ENCODE results near the gene UQCRH. TPM values are rescaled to one million over a fixed set of nuclear protein-coding genes. Genes with fewer than 3 reads are reported as not detected.

UQCRH gene
- total and polyA plus RNA-seq, 2 of the 4 experiments (the other 2 are of a cell fraction), result 347 to 736 TPM

- no peak overlapping the region for H2BK20ac ChIP-seq (ENCODE audit: low read depth, low read length)
- BruUV-seq (replicated peaks), result no TSS peak
- peaks cover 16 to 46% of the 10 kb centered on the region in 2 experiments for H3K79me1 ChIP-seq (ENCODE audit: low read depth in 1 of 2, low read length in 2 of 2)
- peak overlapping the region; percentile 83 for H3K4me2 ChIP-seq (ENCODE audit: low read depth, low read length)
- peaks cover 15% of the 10 kb centered on the region for H3K9me1 ChIP-seq (ENCODE audit: insufficient read depth, low read length)
- H2AFZ ChIP-seq (replicated peaks; ENCODE audit: low read length, poor library complexity), result peak overlapping the region; percentile 84
- intact Hi-C loops (cut with micrococcal nuclease) (no loop called here), in situ Hi-C loops (cut with MboI; ENCODE audit: low sequenced_read_pairs) (no loop called here), dilution Hi-C loops (cut with HindIII; ENCODE audit: low sequenced_read_pairs, unreplicated experiment) (no loop called here)
- ATAC-seq (ENCODE audit: low read depth) (peak; percentile 14), DNase-seq (no peak)
- H3K56ac ChIP-seq (ENCODE audit: extremely low read depth, insufficient read depth, low read length), result peak overlapping the region; percentile 77
- no peak overlapping the region for H2BK15ac ChIP-seq (ENCODE audit: low read depth, low read length)
- H2BK120ac ChIP-seq (ENCODE audit: low read depth, low read length), result 0 out of 2 replicates have a peak overlapping the region, but pooled peaks have one; percentile 8
- peak overlapping the region; percentile 64 to 93 for H4K8ac ChIP-seq (ENCODE audit: low read depth in 2 of 2, low read length in 2 of 2)
- TF ChIP-seq POLR2A (IDR thresholded peaks at IDR 0.05; ENCODE audit: low read depth, low read length) (peak; percentile 18; the same call in 1 of the 2 replicates), SMC3 (IDR thresholded peaks at IDR 0.05; ENCODE audit: low read depth, low read length) (no peak)
- peak overlapping the region; percentile 93 for H3K23ac ChIP-seq (ENCODE audit: low read depth, low read length)
- peak overlapping the region; percentile 100 for H3K27ac ChIP-seq (ENCODE audit: insufficient read depth, low read length)
- POLR2A ChIA-PET (ENCODE audit: unreplicated experiment), result interaction anchor here (0.9 kb wide), 1 partner anchor 54 kb away, joined by 4 read pairs; the partner anchor contains the start of gene RAD54L
- peak overlapping the region; percentile 94 for H2BK5ac ChIP-seq (ENCODE audit: low read depth, low read length, poor library complexity, severe bottlenecking)
- H3K9ac ChIP-seq (ENCODE audit: low read depth, low read length), result peak overlapping the region; percentile 100
- peaks cover 29% of the 10 kb centered on the region for H4K20me1 ChIP-seq (ENCODE audit: insufficient read depth, low read length)
- H4K91ac ChIP-seq (ENCODE audit: insufficient read depth, low read depth, low read length), result peak overlapping the region; percentile 60
- H3K36me3 ChIP-seq (ENCODE audit: control insufficient read depth, insufficient read depth, low read length), result peaks cover 10% of the 10 kb centered on the region
- H2AK5ac ChIP-seq (ENCODE audit: low read depth, low read length), result peak overlapping the region; percentile 85
- H3K27me3 ChIP-seq (ENCODE audit: control insufficient read depth, insufficient read depth, low read length), result no peaks in the 10 kb centered on the region
- H4K5ac ChIP-seq (ENCODE audit: low read depth, low read length), result peak overlapping the region; percentile 90
- peak overlapping the region; percentile 97 for H2AK9ac ChIP-seq (replicated peaks; ENCODE audit: low read depth, low read length, poor library complexity)
- peaks cover 5% of the 10 kb centered on the region for H3K4me1 ChIP-seq (ENCODE audit: control insufficient read depth, insufficient read depth, low read length)
- CTCF ChIA-PET, result interaction anchor here (0.6 to 1.4 kb wide), 2 partner anchors 10 to 56 kb away, joined by 3 read pairs; no protein-coding TSS in a partner anchor
- peak overlapping the region; percentile 86 for H3K4ac ChIP-seq (ENCODE audit: low read depth, low read length)
- 9% methylated on average over 11 of the region's 17 CpGs; no CpG with 5 or more reads in 1 of the 2 experiments for whole genome bisulfite sequencing, 2 experiments (ENCODE audit: extremely low coverage in 2 of 2, insufficient read length in 1 of 2)
- no peaks in the 10 kb centered on the region for H3K9me3 ChIP-seq (ENCODE audit: control insufficient read depth, insufficient read depth, low read length)
- H3K14ac ChIP-seq (replicated peaks; ENCODE audit: low read depth, low read length), result peak overlapping the region; percentile 79
- H3K18ac ChIP-seq (ENCODE audit: low read depth, low read length), result peak overlapping the region; percentile 32; the same call in 1 of the 2 replicates
- peak overlapping the region; percentile 97 for H3K4me3 ChIP-seq (ENCODE audit: insufficient read depth, low read depth, low read length)
These were observed 2.1 kb upstream of the UQCRH start for GRCh38 chr1:46301406-46301807.

Data from IMR-90 (cell line).